Upper lobe of left lung (tissue), 6 donors: ENCODE measurements around the gene POU3F1. TPM values are rescaled to one million over a fixed set of nuclear protein-coding genes. Genes with fewer than 3 reads are reported as not detected.

Experiments used
- ATAC-seq, 2 donors: fragments of 200-7000 bp; cut with Tn5 transposase; one replicate each; pipeline ENCODE4 v1.9.1; 2022; ENCODE audit warnings: mild to moderate bottlenecking in 2 of 2, moderate library complexity in 2 of 2; ENCODE audit not compliant: low FRiP score in 2 of 2
- DNase-seq, 2 donors: peaks; one replicate each; pipeline ENCODE4 v3.0.0-alpha.2; 2019 to 2020
- H3K27ac ChIP-seq, 4 donors: fragments of 200-600 bp; sonication (generic); one replicate each; pipeline ENCODE4 v1.5.1; 2016 to 2019
- H3K27me3 ChIP-seq, 4 donors: fragments of 200-600 bp; sonication (generic); one replicate each; pipeline ENCODE4 v1.5.1; 2017 to 2019
- H3K36me3 ChIP-seq, 4 donors: fragments of 200-600 bp; sonication (generic); one replicate each; pipeline ENCODE4 v1.5.1; 2016 to 2019
- H3K4me1 ChIP-seq, 4 donors: fragments of 200-600 bp; sonication (generic); one replicate each; pipeline ENCODE4 v1.5.1; 2018 to 2019
- H3K4me3 ChIP-seq, 4 donors: fragments of 200-600 bp; sonication (generic); one replicate each; pipeline ENCODE4 v1.5.1; 2017 to 2019; ENCODE audit warnings: mild to moderate bottlenecking in 2 of 4, moderate library complexity in 1 of 4
- H3K9me3 ChIP-seq, 4 donors: fragments of 200-600 bp; sonication (generic); one replicate each; pipeline ENCODE4 v1.5.1; 2018 to 2019
- CTCF ChIP-seq, 6 experiments: fragments of 450-650 bp in 4 of 6; fragments of 200-600 bp in 2 of 6; sonication (generic) in 2 of 6; IDR thresholded peaks; one replicate each; pipeline ENCODE4 v1.5.1; 2016 to 2019; ENCODE audit warnings: antibody characterized with exemption in 6 of 6
- EP300 ChIP-seq, 4 donors: sonication (generic); formaldehyde crosslinking; IDR thresholded peaks; one replicate each; pipeline ENCODE4 v1.5.1; 2017; ENCODE audit warnings: antibody characterized with exemption in 4 of 4, control low read depth in 2 of 4
- POLR2A ChIP-seq, 4 donors: fragments of 450-650 bp; IDR thresholded peaks; one replicate each; pipeline ENCODE4 v1.5.1; 2016 to 2017; ENCODE audit warnings: antibody characterized with exemption in 4 of 4, mild to moderate bottlenecking in 2 of 4
- POLR2AphosphoS5 ChIP-seq, 2 donors: sonication (generic); formaldehyde crosslinking; IDR thresholded peaks; one replicate each; pipeline ENCODE4 v1.5.1; 2017; ENCODE audit warnings: antibody characterized with exemption in 2 of 2
- WGBS, 2 donors: methylation state at CpG; one replicate each; pipeline ENCODE4 v1.1.5; 2017 to 2018; 5-methylcytosine and 5-hydroxymethylcytosine counted together
- total RNA-seq, 6 donors: library from RNA; depleted of rRNA in 4 of 6; stranded (reverse); fragments of >200 nt in 4 of 6; gene quantifications; one replicate each; pipeline versions ENCODE4 v1.1.0 to v1.2.1, GENCODE V29; 2016 to 2021
- donor health status: DM: no; HTN: no; CAD: no; lungs with moderate emphysema.
- donor health status: DM: no; HTN: yes; CAD: no; lungs with severe emphysema.

POU3F1 gene
- total RNA-seq, 6 donors from 2014 or later = 0.40 to 1.0 TPM; not detected in 4

GRCh38 chr1:38059635-38060250 is 13.2 kb upstream of the POU3F1 start:
- Histone ChIP-seq H3K4me3 (no peak overlapping the region), H3K36me3 (no peaks in the 10 kb centered on the region), H3K27me3 (no peaks in the 10 kb centered on the region), H3K4me1 (no peaks in the 10 kb centered on the region), H3K27ac (no peak overlapping the region), H3K9me3 (no peaks in the 10 kb centered on the region)
- whole genome bisulfite sequencing, 2 donors = 77 to 95% methylated on average over 4 to 6 of the region's 6 CpGs
- no peak for ATAC-seq
- TF ChIP-seq CTCF (IDR thresholded peaks at IDR 0.05) (no peak), POLR2AphosphoS5 (IDR thresholded peaks at IDR 0.05) (no peak), EP300 (IDR thresholded peaks at IDR 0.05) (no peak), POLR2A (IDR thresholded peaks at IDR 0.05) (no peak)
- DNase-seq = no peak

- no peak for TF ChIP-seq POLR2AphosphoS5 (IDR thresholded peaks at IDR 0.05)
- TF ChIP-seq CTCF (IDR thresholded peaks at IDR 0.05) = no peak
- TF ChIP-seq POLR2A (IDR thresholded peaks at IDR 0.05) = no peak
- TF ChIP-seq EP300 (IDR thresholded peaks at IDR 0.05) = no peak
- Histone ChIP-seq H3K4me1 (no peaks in the 10 kb centered on the region), H3K4me3 (no peak overlapping the region)
Observed at GRCh38 chr1:38055965-38056364, 9.4 kb upstream of the POU3F1 start.

GRCh38 chr1:38055398-38055797 is 8.8 kb upstream of the POU3F1 start:
- Histone ChIP-seq H3K36me3 (no peaks in the 10 kb centered on the region), H3K4me1 (no peaks in the 10 kb centered on the region), H3K4me3 (no peak overlapping the region), H3K9me3 (no peaks in the 10 kb centered on the region), H3K27ac (no peak overlapping the region), H3K27me3 (no peaks in the 10 kb centered on the region)
- 87% methylated on average over 3 of the region's 3 CpGs for WGBS, 2 donors
- ATAC-seq (no peak), DNase-seq (no peak)
- no peak for TF ChIP-seq POLR2AphosphoS5 (IDR thresholded peaks at IDR 0.05)
- TF ChIP-seq CTCF (IDR thresholded peaks at IDR 0.05) = no peak
- TF ChIP-seq POLR2A (IDR thresholded peaks at IDR 0.05) = no peak
- no peak for TF ChIP-seq EP300 (IDR thresholded peaks at IDR 0.05)

More at GRCh38 chr1:38055965-38056364, 9.4 kb upstream of the POU3F1 start:
- H3K27ac ChIP-seq = no peak overlapping the region
- ATAC-seq = no peak
- 66 to 82% methylated on average over 4 of the region's 4 CpGs for WGBS, 2 donors
- DNase-seq = no peak
- no peaks in the 10 kb centered on the region for H3K9me3 ChIP-seq
- H3K36me3 ChIP-seq = no peaks in the 10 kb centered on the region
- no peaks in the 10 kb centered on the region for H3K27me3 ChIP-seq

- Histone ChIP-seq H3K4me1 (no peaks in the 10 kb centered on the region), H3K27ac (no peak overlapping the region), H3K4me3 (no peak overlapping the region), H3K27me3 (no peaks in the 10 kb centered on the region), H3K36me3 (no peaks in the 10 kb centered on the region), H3K9me3 (no peaks in the 10 kb centered on the region)
- no peak for TF ChIP-seq EP300 (IDR thresholded peaks at IDR 0.05)
- no peak for TF ChIP-seq POLR2A (IDR thresholded peaks at IDR 0.05)
- TF ChIP-seq CTCF (IDR thresholded peaks at IDR 0.05) = no peak
- TF ChIP-seq POLR2AphosphoS5 (IDR thresholded peaks at IDR 0.05) = no peak
- 60 to 65% methylated on average over 6 to 7 of the region's 7 CpGs for WGBS, 2 donors
- ATAC-seq (no peak), DNase-seq (no peak)
Observed at GRCh38 chr1:38053416-38054091, 7.0 kb upstream of the POU3F1 start.
